T-helper 2 cell (primary cell): ENCODE data around the gene KRTAP3-2.
"Not testable (repeated sequence)": the region's sequence is repeated elsewhere in the genome, so short reads cannot be mapped to it uniquely, and the experiment has no call there.

Experiments used
- DNase-seq, 5 experiments: peaks; one replicate each; pipeline versions ENCODE4 v3.0.0 to v3.0.0-alpha.2; 2012 to 2022
- total RNA-seq, 2 donors: gene quantifications; one replicate each; lab custom pipeline; 2026; lab: John Stamatoyannopoulos, UW

KRTAP3-2 gene
- total RNA-seq: 0 reads per million in 2 donors

DNA sequence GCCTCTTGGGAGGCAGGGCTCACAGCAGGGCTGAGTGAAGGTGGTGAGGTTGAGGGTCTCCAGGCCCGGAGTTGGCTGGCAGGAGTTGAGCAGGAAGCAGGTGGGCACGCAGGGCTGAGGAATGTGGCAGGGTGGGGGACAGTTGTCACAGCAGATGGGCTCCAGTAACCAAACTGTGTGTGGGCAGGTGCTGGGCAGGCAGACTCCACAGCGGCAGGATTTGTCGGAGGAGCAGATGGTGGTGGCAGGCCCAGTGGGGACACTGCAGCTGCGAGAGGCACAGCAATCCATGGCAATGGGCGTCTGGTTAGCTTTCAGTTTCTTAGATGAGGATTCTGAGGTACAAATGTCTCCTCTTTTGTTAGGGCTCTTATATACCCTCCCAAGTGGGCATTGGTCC lies at the start of gene KRTAP3-2:
KRTAP3-2 (minus strand) TSS at position 344 of the 400 bp plus-strand sequence; CDS start at position 291, 53 bp downstream.
- DNase-seq: not testable (repeated sequence)

DNA sequence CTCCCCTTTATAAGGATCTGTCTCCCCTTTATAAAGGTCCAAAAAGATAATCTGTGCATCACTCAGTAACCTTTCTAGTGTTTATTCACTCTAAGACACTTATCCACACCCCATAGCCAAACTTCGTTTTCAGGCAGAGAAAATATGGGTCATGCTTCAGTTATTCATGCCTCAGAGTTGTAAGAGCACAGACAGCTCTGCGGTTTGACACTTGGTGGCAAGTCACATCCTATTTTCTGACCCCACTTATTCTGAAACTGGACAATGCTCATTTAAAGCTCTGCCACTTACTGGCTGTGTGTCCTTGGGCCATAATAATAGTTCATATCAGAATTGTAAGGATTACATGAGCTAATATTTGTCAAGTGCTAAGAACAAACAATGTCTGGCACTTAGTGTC lies 49.4 kb upstream of the KRTAP3-2 start:
- DNase-seq: no peak

DNA sequence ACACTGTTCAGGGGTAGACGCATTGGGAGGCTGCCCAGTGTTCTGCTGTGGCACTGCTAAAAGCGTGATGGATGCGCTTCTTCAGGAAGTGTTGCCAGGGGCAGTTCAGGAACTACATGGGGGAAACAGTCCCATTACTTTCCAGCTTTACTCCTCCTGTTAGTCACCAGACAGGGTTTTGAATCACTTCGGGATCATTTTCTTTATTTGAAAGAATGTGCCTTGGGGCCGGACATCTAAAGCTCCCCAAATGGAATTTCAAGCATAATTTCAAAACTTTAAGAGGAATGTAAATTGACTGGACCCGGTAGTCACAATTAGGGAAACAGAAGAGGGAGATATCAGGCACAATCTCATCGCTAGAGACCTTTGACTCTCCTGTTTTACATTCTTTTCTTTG lies 48.7 kb upstream of the KRTAP3-2 start:
- DNase-seq: no peak

DNA sequence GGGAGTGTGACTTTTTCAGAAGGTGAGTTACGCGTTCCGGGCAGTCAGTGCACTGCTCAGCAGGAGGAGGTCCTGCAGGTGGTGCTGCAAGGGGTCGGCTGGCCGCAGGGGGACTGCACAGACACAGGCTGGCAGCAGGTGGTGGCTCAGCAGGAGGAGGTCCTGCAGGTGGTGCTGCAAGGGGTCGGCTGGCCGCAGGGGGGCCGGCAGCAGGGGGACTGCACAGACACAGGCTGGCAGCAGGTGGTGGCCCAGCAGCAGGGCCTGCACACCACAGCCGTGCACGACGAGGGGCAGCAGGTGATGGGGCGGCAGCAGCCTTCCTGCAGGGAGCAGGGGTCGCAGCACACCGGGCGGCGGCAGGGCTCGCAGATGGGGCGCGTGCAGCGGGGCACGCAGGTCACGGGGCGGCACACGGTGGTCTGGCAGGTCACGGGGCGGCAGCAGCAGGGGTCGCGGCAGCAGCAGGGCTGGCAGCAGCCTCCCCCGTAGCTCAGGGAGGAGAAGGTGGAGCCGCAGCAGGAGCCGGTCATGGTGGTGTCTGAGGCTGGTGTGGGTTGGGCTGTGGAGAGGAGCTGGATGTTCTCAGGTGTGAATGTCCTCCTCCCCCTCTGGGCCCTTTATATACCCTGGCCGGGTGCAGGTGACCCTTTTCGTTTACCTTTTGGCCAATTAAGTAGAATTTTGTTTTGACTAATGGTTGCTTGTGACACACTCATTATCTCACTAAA lies 47.2 kb upstream of the KRTAP3-2 start, which contains the start of gene KRTAP2-1:
KRTAP2-1 (minus strand) TSS at position 582 of the 731 bp plus-strand sequence; CDS start at position 533, 49 bp downstream.
- not testable (repeated sequence) for DNase-seq

DNA sequence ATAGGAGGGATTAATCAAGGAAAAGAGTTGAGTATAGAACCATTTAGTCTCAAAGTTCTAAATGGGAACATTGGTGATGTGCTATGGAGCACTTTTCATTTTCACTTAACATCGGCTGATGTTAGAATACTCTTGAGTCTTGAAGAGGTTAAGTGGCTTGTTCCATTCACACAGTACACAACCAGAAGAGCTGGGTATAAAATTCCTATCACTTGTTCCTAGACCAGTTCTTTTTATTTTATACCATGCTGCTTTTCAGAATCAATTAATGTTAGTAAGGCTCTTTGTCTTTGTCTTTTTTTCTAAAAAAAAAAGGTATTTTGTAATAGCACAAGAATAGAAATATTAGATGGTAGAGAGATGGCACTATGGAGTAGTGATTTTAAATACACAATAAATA lies 43.2 kb upstream of the KRTAP3-2 start:
- DNase-seq: no peak

DNA sequence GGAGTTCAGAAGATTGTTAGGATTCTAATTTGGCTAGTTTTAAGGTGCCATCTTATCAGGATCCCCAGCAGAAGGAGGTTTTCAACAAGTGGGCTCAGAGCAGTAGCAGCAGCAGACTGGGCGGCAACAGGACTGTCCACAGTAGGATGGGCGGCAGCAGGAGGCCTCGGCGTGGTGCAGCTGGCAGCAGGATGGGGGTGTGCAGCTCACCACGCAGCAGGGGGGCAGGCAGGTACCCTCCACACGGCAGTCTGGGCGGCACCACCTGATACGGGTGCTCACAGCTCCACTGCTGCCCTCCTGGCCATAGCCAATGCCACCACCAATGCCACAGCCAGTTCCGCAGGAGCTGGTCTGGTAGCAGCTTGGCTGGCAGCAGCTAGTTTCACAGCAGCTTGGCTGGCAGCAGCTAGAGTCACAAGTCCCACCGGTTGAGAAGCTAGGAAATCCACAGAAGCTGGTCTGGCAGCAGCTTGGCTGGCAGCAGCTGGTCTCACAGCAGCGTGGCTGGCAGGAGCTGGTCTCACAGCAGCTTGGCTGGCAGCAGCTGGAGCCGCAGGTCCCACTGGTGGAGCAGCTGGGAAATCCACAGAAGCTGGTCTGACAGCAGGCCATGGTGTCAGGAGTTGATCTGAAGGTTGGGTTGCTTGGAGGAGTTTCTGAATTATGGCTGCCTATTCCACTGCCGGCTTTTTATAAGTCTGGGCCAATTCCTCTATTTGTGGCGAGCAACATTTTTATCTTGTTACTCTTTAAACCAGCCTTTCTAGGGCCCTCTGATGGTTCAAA lies 41.3 kb upstream of the KRTAP3-2 start, which contains the start of gene KRTAP1-1:
KRTAP1-1 (minus strand) TSS at position 668 of the 789 bp plus-strand sequence; CDS start at position 615, 53 bp downstream.
- DNase-seq: not testable (repeated sequence)

DNA sequence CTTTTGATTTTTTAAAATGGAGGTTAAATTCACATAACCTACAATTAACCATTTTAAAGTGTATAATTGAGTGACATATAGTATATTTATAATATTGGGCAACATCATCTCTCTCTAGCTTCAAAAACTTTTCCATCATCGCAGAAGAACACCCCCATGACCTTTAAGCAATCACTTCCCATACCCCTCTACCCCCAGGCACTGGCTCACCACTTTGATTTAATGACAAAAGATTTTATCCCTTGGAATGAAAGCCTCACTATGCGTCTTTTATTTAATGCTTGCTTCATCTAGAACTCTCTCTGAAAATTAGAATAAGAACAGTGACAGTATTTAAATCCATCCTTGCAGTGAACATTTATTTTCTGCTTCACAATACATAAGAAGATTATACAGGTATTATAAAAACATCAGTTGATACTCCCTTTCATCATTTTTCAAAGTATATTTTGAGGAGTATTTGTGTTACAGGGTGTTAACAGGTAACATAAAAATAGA lies 38.2 kb upstream of the KRTAP3-2 start:
- no peak for DNase-seq

DNA sequence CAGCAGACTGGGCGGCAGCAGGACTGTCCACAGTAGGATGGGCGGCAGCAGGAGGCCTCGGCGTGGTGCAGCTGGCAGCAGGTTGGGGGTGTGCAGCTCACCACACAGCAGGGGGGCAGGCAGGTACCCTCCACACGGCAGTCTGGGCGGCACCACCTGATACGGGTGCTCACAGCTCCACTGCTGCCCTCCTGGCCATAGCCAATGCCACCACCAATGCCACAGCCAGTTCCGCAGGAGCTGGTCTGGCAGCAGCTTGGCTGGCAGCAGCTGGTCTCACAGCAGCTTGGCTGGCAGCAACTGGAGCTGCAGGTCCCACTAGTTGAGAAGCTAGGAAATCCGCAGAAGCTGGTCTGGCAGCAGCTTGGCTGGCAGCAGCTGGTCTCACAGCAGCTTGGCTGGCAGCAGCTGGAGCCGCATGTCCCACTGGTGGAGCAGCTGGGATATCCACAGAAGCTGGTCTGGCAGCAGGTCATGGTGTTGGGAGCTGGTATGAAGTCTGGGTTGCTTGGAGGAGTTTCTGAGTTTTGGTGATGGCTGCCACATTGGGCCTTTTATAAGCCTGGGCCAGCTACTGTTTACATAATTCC lies 34.7 kb upstream of the KRTAP3-2 start, which contains the start of gene KRTAP1-3:
KRTAP1-3 (minus strand) TSS at position 529 of the 590 bp plus-strand sequence; CDS start at position 476, 53 bp downstream.
- not testable (repeated sequence) for DNase-seq

DNA sequence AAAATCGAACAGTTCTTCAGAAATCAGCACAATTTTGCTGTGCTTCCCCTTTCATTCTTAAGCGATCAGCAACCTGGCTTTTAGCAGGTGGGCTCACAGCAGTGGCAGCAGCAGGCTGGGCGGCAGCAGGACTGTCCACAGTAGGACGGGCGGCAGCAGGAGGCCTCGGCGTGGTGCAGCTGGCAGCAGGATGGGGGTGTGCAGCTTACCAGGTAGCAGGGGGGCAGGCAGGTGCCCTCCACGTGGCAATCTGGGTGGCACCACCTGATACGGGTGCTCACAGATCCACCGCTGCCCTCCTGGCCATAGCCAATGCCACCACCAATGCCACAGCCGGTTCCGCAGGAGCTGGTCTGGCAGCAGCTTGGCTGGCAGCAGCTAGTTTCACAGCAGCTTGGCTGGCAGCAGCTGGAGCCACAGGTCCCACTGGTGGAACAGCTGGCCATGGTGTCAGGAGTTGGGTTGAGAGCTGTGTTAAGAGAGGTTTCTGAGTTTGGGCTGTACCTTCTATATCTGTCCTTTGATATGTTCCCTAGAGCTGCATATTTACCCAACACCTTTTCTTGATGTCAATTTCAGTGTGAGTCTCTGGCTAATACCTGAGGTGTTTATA lies 30.0 kb upstream of the KRTAP3-2 start, which contains the start of gene KRTAP1-4:
KRTAP1-4 (minus strand) TSS at position 563 of the 613 bp plus-strand sequence; CDS start at position 446, 117 bp downstream.
- DNase-seq: no peak

DNA sequence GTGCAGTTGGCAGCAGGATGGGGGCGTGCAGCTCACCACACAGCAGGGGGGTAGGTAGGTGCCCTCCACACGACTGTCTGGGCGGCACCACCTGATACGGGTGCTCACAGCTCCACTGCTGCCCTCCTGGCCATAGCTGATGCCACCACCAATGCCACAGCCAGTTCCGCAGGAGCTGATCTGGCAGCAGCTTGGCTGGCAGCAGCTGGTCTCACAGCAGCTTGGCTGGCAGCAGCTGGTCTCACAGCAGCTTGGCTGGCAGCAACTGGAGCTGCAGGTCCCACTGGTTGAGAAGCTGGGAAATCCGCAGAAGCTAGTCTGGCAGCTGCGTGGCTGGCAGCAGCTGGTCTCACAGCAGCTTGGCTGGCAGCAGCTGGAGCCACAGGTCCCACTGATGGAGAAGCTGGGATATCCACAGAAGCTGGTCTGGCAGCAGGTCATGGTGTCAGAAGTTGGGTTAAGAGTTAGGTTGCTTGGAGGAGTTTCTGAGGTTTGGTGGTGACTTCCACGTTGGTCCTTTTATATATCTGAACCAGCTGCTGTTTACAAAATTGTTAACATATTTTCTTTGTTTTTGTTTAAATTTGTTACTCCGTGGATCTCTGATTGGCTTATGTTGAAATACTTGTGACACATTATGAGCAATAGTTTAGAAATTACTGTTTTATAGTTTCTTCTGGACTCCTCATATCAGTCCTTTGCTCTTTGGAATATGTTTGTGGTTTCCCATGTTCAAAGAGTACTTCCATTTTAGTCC lies 27.2 kb upstream of the KRTAP3-2 start, which contains the start of gene KRTAP1-5:
KRTAP1-5 (minus strand) TSS at position 494 of the 757 bp plus-strand sequence; CDS start at position 441, 53 bp downstream.
- DNase-seq: no peak

DNA sequence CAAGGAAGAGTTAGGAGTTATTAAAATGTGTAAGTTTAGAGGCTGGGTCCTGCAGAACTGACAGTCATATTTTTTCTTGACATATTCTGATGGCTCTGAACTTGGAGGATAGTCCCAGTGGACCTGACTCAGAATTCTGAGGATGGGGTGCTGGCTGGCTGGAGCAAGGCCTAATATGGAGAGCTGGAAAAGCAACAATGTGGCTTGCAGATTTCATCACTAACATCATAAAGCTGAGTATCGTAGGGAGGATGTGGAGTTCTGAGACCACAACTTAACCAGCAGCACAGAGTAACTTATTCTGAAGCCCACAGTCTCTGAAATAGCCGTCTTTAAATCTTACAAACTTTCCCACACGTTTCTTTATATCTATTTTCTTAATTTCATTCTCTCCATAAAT lies 25.0 kb upstream of the KRTAP3-2 start:
- DNase-seq: no peak

DNA sequence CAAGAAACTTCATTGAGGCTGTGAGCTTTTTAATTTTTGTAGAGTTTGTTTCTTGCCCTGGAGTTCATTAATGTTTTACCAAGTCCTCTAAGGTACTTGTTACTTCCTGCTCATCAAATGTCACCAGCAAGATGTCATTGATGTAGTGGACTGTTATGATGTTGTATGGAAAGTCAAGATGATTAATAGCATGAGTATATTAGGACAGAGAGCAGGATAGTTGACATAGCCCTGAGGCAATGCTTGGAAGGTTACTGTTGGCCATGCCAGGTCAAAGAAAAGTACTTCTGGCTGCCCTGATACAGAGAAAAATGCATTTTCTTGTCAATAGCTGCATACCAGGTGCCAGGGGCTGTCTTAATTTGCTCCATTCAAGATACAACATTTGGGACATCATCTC lies 20.6 kb upstream of the KRTAP3-2 start:
- no peak for DNase-seq

DNA sequence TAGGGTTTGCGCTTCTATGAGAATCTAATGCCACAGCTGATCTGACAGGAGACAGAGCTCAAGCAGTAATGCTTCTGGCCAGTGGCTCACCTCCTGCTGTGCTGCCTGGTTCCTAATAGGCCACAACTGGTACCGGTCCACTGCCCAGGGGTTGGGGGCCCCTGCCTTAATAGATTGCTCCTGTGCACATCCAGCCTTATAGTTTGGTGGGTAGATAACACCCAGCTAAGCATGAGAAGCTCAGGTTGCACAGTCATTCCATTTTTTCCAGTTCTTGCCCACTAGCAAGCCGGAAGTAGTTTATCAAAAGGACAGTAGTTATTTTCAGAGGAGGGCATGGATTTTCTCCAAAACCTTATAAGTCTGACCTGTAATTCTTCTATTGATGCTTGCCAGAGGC lies 19.7 kb upstream of the KRTAP3-2 start:
- no peak for DNase-seq

DNA sequence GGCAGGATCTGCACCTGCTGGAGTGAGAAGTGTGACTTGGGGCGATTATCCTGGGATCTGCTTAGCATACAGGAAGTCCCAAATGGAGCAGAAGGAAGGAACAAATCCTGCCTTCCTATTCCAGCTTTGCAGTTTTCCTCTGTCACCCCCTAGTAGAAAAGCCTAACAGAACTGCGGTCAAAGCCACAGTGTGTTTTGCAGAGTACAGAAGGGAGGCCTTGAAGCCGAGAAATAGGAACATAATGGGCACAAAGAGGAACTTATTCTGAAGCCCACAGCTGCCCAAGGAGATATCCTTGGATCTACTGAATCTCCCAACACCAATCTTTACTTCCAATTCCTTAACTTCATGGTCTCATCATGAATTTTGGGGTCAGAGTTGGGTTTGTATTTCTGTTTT lies 18.8 kb upstream of the KRTAP3-2 start:
- no peak for DNase-seq

DNA sequence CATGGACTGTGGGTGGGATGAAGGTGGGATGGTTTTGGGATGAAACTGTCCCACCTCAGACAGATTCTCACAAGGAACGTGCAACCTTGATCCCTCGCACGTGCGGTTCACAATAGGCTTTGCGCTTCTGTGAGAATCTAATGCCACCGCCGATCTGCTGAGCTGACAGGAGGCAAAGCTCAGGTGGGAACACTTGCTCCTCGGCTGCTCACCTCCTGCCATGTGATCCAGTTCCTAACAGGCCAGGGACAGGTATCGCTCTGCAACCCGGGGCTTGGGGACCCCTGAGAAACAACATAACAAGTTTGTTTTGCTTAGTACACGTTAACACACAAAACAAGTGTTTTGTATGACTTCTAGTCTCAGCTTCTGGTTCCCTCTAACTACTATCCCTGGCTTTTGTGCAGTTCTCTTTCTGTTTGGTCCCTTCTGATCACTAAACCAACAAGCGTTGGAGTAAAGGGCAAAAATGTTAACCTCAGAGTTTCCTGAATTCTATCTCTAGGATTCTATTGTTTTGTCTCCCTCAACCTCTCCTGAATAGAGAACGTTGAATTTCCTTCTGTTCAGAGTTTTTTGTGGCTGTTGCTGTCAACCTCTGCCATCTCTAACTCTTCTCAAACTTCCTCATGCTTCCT lies 17.0 kb upstream of the KRTAP3-2 start:
- no peak for DNase-seq

DNA sequence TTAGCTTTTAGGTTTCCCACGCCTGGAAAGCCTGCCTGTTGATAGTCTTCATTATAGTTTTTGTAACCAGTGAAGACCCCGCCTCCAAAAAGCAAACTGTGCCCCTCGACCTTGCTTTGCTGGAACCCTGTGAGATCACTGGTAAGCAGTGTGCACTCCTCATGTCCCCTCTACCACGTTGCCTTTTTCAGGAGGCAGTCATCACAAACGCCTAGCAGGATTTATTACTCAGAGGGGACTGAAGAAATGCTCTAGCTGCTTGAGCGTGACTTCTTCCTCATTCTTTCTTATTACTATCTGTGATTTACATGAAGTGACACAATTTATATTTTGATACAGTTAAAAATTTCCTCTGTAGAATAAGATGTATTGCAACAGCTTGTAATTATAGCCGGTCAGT lies 15.7 kb upstream of the KRTAP3-2 start:
- no peak for DNase-seq

DNA sequence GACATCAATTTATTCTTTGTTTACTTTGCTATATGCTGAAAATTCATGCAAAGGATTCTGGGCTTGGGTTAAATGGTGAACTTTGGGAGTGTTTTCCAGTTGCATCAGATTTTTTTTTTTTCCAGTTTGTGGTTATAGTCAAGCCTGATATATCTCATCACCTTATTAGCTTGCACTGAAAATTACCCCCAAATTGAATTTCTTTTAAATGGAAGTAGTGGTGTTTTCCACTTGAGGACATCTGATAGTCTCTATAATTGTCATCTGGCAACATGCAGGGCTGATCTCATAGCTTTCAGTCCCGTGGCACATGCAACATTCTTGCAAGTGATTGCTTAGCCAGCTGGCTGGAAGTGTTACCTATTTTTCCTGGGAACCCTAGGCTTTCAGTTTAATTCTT lies 13.9 kb upstream of the KRTAP3-2 start:
- no peak for DNase-seq

DNA sequence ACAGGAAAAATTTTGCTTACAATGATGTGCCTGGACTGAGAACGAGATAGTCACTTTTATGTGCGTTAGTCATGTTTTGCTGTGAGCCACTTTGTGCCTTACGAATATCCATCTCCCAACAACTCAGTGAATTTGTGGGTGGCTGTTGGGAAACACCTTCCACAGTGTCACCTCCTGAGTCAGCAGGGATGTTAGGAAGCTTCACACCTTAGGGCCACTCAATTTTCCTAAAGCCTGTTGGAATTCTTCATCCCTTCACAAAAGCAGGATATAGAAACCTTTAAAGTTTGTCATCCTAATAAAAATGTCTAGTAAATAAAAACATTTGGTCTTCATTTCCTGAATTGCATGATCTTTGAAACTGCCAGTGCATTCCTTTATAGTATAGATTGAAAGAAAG lies 13.5 kb upstream of the KRTAP3-2 start:
- DNase-seq: no peak

DNA sequence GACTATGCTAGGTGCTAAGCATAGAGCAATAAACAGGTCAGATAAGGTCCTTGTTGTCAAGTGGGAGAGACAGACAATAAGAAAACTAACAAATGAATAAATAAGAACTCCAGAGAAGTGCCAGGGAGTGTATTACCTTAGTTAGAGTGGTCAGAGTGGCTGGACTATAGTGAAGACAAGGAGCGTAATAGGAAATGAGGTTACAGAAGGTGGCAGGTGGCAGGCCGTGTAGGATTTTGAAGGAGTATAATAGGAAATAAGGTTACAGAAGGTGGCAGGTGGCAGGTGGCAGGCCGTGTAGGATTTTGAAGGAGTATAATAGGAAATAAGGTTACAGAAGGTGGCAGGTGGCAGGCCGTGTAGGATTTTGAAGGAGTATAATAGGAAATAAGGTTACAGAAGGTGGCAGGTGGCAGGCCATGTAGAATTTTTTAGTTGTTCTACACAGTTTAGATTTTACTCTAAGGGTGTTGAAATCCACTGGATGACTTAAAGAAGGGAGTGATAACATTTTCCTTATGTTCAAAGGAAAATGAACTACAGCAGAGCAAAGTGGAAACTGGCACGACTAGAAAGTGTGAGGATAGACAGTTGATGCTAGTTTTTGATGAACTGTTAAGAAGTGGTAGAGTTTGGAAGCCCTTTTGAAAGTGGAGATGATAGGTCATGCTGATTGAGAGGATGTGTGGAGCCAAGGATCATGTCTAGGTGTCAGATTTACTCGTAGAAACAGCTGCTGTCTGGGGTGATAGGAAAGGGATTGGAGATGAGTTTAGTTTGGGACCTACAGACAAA lies 12.8 kb upstream of the KRTAP3-2 start:
- no peak for DNase-seq

DNA sequence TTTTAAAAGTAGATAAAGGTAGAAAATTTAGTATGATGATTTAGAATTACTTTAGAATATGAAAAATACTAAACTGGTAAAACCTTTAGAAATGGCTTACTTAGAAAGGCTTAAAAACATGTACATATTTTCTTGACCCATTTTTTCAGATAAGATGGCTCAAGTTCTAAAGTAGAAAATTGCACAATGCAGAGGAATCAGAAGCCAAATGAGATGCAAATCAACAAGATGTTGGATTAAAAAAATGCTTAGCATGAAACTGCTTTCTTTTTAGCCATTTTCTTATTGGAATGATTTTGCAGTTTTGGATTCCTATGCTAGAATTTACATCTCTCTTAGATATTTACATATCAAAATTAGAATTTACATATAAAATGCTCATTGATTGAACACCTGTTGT lies 10.7 kb upstream of the KRTAP3-2 start:
- DNase-seq: no peak
